ENCODE data around the gene TRAM2.

- no peak for TF ChIP-seq GLIS3 (CRISPR knock-in tag; IDR thresholded peaks at IDR 0.05)
- TF ChIP-seq ISL1 (CRISPR knock-in tag; IDR thresholded peaks at IDR 0.05), result no peak
- TF ChIP-seq PPARA (CRISPR knock-in tag; IDR thresholded peaks at IDR 0.05; ENCODE audit: borderline replicate concordance), result no peak
- no peak for TF ChIP-seq PATZ1 (CRISPR knock-in tag; IDR thresholded peaks at IDR 0.05; ENCODE audit: borderline replicate concordance)
- no peak for TF ChIP-seq ZFP3 (CRISPR knock-in tag; IDR thresholded peaks at IDR 0.05)
Observed at GRCh38 chr6:52543729-52544601, 32.9 kb downstream of the TRAM2 start.

Data from SK-N-SH treated with all-trans-retinoic acid at 6 μM for 48 hours (cell line).